K562 (cell line): ENCODE results near the gene ZNF30. TPM values are rescaled to one million over a fixed set of nuclear protein-coding genes. Genes with fewer than 3 reads are reported as not detected.
A peak's percentile ranks its signal among the peaks of the same experiment; 100 is the strongest.
"Not testable (repeated sequence)": the region's sequence is repeated elsewhere in the genome, so short reads cannot be mapped to it uniquely, and the experiment has no call there.

ENCODE experiments used
- ARNT ChIP-seq, 2 experiments: fragments of 450-650 bp; IDR thresholded peaks; 2 replicates each; pipeline ENCODE4 v1.6.1; 2016; ENCODE audit warnings: mild to moderate bottlenecking in 1 of 2
- CBFA2T2 ChIP-seq: fragments of 450-650 bp; conservative IDR thresholded peaks from 2 replicates; pipeline ENCODE4 v1.6.1; 2017; ENCODE audit warnings: mild to moderate bottlenecking
- CBX5 ChIP-seq: IDR thresholded peaks from 2 replicates; pipeline ENCODE4 v1.6.1; 2014; ENCODE audit warnings: low read depth, borderline replicate concordance
- CC2D1A ChIP-seq: fragments of 450-650 bp; IDR thresholded peaks from 2 replicates; pipeline ENCODE4 v1.6.1; 2017; ENCODE audit warnings: mild to moderate bottlenecking
- FOXA3 ChIP-seq, 2 experiments: fragments of 450-650 bp in 1 of 2; sonication (generic) in 1 of 2; formaldehyde crosslinking; IDR thresholded peaks in 1 of 2; conservative IDR thresholded peaks in 1 of 2; 2 replicates each; pipeline versions ENCODE4 v1.4.0 to v1.8.0; 2020 to 2022; ENCODE audit warnings: mild to moderate bottlenecking in 2 of 2, missing genetic modification reagents in 1 of 2
- FOXK2 ChIP-seq, 2 experiments: fragments of 450-650 bp; IDR thresholded peaks in 1 of 2; conservative IDR thresholded peaks in 1 of 2; 2 replicates each; pipeline ENCODE4 v1.6.1; 2016; ENCODE audit warnings: low read depth in 2 of 2, mild to moderate bottlenecking in 1 of 2
- GATA2 ChIP-seq: sonication (generic); formaldehyde crosslinking; IDR thresholded peaks from 2 replicates; pipeline ENCODE4 v1.4.0; 2020; ENCODE audit warnings: mild to moderate bottlenecking, missing genetic modification reagents
- JUND ChIP-seq, 2 experiments: IDR thresholded peaks; 2 replicates in 1 of 2; 3 replicates in 1 of 2; pipeline ENCODE4 v1.6.1; 2011; ENCODE audit warnings: borderline replicate concordance in 2 of 2, low read depth in 2 of 2, low read length in 2 of 2, improper control_type of control experiment in 1 of 2, missing biosample characterization in 1 of 2, missing genetic modification characterization in 1 of 2, missing genetic modification reagents in 1 of 2
- MTA2 ChIP-seq: fragments of 450-650 bp; IDR thresholded peaks from 2 replicates; pipeline ENCODE4 v1.6.1; 2016; ENCODE audit warnings: low read depth
- SMARCE1 ChIP-seq: fragments of 450-650 bp; IDR thresholded peaks from 2 replicates; pipeline ENCODE4 v1.7.1; 2016; ENCODE audit warnings: mild to moderate bottlenecking
- SP1 ChIP-seq: sonication (generic); formaldehyde crosslinking; IDR thresholded peaks from 2 replicates; pipeline ENCODE4 v1.8.1; 2022; ENCODE audit warnings: mild to moderate bottlenecking, missing genetic modification reagents
- ZBTB9 ChIP-seq: fragments of 450-650 bp; formaldehyde crosslinking; IDR thresholded peaks from 2 replicates; pipeline ENCODE4 v1.4.0; 2020; ENCODE audit warnings: mild to moderate bottlenecking, moderate library complexity
- ZNF133 ChIP-seq: fragments of 250-450 bp; sonication (Bioruptor Pico); IDR thresholded peaks from 2 replicates; pipeline ENCODE4 v1.4.0; 2020; ENCODE audit warnings: mild to moderate bottlenecking
- ZNF175 ChIP-seq: fragments of 200-800 bp; sonication (Bioruptor generic); IDR thresholded peaks from 2 replicates; pipeline ENCODE4 v1.6.1; 2016; ENCODE audit warnings: low read depth, mild to moderate bottlenecking, missing genetic modification characterization, missing compliant biosample characterization
- ZNF274 ChIP-seq: IDR thresholded peaks from 2 replicates; pipeline ENCODE4 v1.6.1; 2011; ENCODE audit warnings: low read depth, mild to moderate bottlenecking, low read length, moderate library complexity, borderline replicate concordance
- ZNF311 ChIP-seq: fragments of 250-450 bp; sonication (Bioruptor Pico); IDR thresholded peaks from 2 replicates; pipeline ENCODE4 v1.4.0; 2020; ENCODE audit warnings: mild to moderate bottlenecking, moderate library complexity
- polyA plus RNA-seq, 8 experiments: library from polyadenylated mRNA; depleted of rRNA in 4 of 8; stranded (reverse) in 5 of 8; unstranded in 3 of 8; fragments of >200 nt; fragmentation: Nextera tagmentation in 2 of 8; fragmentation: Illumina TruSeq in 1 of 8; extraction: Ambion mirVana in 2 of 8; extraction: Trizol in 1 of 8; gene quantifications; 2 replicates each; pipeline versions ENCODE4 v1.2.1 to v1.2.3, GENCODE V29; 2011 to 2014; ENCODE audit warnings: inconsistent platforms in 1 of 8, missing spikeins in 1 of 8
- total RNA-seq, 7 experiments: library from RNA; depleted of rRNA in 6 of 7; stranded (reverse); fragments of >200 nt in 6 of 7; fragmentation: Illumina TruSeq in 2 of 7; extraction: Trizol in 2 of 7; gene quantifications; 2 replicates each; pipeline versions ENCODE4 v1.2.1 to v1.2.3, GENCODE V29; 2011 to 2021; ENCODE audit warnings: low replicate concordance in 1 of 7
- TF ChIP-seq, protein P1 (sequence below), 2 experiments: fragments of 450-650 bp in 1 of 2; sonication (generic) in 1 of 2; formaldehyde crosslinking in 1 of 2; IDR thresholded peaks; 2 replicates each; pipeline versions ENCODE4 v1.7.1 to v1.9.0; 2016 to 2022; ENCODE audit warnings: inconsistent platforms in 1 of 2, mild to moderate bottlenecking in 1 of 2, missing genetic modification reagents in 1 of 2

Gene ZNF30
- total and polyA plus RNA-seq, 9 of the 15 experiments (the other 6 are each of a cell fraction or from before 2014, with no cell fraction given) = 7.3 to 13.4 (median 10.6) TPM

GRCh38 chr19:34920090-34920786, 6.5 kb upstream of the ZNF30 start (continued):
- TF ChIP-seq FOXK2 (conservative IDR thresholded peaks at IDR 0.05 in 1 of 2, IDR thresholded peaks at IDR 0.05 in 1 of 2; ENCODE audit: low read depth in 2 of 2) (peak; percentile 44 to 64; a peak in 2 of 4 replicates), ARNT (IDR thresholded peaks at IDR 0.05) (peak in 1 of 2 experiments; percentile 59; a peak in 1 of 4 replicates), SP1 (CRISPR knock-in tag) (0 out of 2 replicates have a peak, but pooled peaks have one; percentile 22), JUND (IDR thresholded peaks at IDR 0.05; ENCODE audit: borderline replicate concordance, low read depth, low read length) (peak; percentile 25; the same call in 1 of the 2 replicates), SMARCE1 (peak; percentile 68; the same call in 1 of the 2 replicates), ZNF175 (CRISPR knock-in tag) (peak; percentile 89), CC2D1A (peak; percentile 63; the same call in 1 of the 2 replicates), ZNF311 (CRISPR knock-in tag) (peak; percentile 97), ZNF133 (0 out of 2 replicates have a peak, but pooled peaks have one; percentile 52), FOXA3 (CRISPR knock-in tag; conservative IDR thresholded peaks at IDR 0.05 in 1 of 2, IDR thresholded peaks at IDR 0.05 in 1 of 2) (peak; percentile 96 to 99), ZNF274 (peak; percentile 66; the same call in 1 of the 2 replicates), GATA2 (CRISPR knock-in tag) (peak; percentile 95), CBFA2T2 (peak; percentile 94), ZBTB9 (CRISPR knock-in tag) (peak; percentile 80; the same call in 1 of the 2 replicates), MTA2 (peak; percentile 66), CBX5 (peak; percentile 54; the same call in 1 of the 2 replicates)
- not testable (repeated sequence) for TF ChIP-seq JUND (tag; IDR thresholded peaks at IDR 0.05; ENCODE audit: borderline replicate concordance, low read depth, low read length)
- TF ChIP-seq, protein P1, sequence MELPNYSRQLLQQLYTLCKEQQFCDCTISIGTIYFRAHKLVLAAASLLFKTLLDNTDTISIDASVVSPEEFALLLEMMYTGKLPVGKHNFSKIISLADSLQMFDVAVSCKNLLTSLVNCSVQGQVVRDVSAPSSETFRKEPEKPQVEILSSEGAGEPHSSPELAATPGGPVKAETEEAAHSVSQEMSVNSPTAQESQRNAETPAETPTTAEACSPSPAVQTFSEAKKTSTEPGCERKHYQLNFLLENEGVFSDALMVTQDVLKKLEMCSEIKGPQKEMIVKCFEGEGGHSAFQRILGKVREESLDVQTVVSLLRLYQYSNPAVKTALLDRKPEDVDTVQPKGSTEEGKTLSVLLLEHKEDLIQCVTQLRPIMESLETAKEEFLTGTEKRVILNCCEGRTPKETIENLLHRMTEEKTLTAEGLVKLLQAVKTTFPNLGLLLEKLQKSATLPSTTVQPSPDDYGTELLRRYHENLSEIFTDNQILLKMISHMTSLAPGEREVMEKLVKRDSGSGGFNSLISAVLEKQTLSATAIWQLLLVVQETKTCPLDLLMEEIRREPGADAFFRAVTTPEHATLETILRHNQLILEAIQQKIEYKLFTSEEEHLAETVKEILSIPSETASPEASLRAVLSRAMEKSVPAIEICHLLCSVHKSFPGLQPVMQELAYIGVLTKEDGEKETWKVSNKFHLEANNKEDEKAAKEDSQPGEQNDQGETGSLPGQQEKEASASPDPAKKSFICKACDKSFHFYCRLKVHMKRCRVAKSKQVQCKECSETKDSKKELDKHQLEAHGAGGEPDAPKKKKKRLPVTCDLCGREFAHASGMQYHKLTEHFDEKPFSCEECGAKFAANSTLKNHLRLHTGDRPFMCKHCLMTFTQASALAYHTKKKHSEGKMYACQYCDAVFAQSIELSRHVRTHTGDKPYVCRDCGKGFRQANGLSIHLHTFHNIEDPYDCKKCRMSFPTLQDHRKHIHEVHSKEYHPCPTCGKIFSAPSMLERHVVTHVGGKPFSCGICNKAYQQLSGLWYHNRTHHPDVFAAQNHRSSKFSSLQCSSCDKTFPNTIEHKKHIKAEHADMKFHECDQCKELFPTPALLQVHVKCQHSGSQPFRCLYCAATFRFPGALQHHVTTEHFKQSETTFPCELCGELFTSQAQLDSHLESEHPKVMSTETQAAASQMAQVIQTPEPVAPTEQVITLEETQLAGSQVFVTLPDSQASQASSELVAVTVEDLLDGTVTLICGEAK (IDR thresholded peaks at IDR 0.05) = 0 out of 2 replicates have a peak, but pooled peaks have one; percentile 17
- TF ChIP-seq, protein P1 (CRISPR knock-in tag; IDR thresholded peaks at IDR 0.05) = not testable (repeated sequence)
